Activated CD8-positive, alpha-beta memory T cell treated with anti-CD3 and anti-CD28 coated beads, Interleukin-2, amount 10 ng/mL, durations not matched to agents 7 days and 5 days (primary cell): ENCODE measurements around the gene SP2. TPM values are rescaled to one million over a fixed set of nuclear protein-coding genes. Genes with fewer than 3 reads are reported as not detected.

Source experiments
- ATAC-seq: fragments of 150-1000 bp; cut with Tn5 transposase; one replicate; pipeline ENCODE4 v1.10.0; 2021; ENCODE audit warnings: moderate library complexity
- CTCF ChIA-PET: fragments of 350-600 bp; sonication (Branson Sonifier 250); formaldehyde crosslinking; loops from one replicate; lab custom pipeline; 2021; ENCODE audit warnings: antibody characterized with exemption; lab: Charles Lee
- DNase-seq: peaks from one replicate; pipeline ENCODE4 v3.0.0-alpha.2; 2020
- H3K27ac Mint-ChIP-seq: one replicate; pipeline ENCODE4 v1.8.0; 2021; ENCODE audit warnings: mild to moderate bottlenecking, mixed read lengths
- H3K27me3 Mint-ChIP-seq: one replicate; pipeline ENCODE4 v1.8.0; 2021; ENCODE audit warnings: mixed read lengths
- H3K36me3 Mint-ChIP-seq: one replicate; pipeline ENCODE4 v1.8.0; 2021; ENCODE audit warnings: mild to moderate bottlenecking, mixed read lengths
- H3K4me1 Mint-ChIP-seq: one replicate; pipeline ENCODE4 v1.8.0; 2021; ENCODE audit warnings: mixed read lengths
- H3K4me3 Mint-ChIP-seq: one replicate; pipeline ENCODE4 v1.8.0; 2021; ENCODE audit warnings: mild to moderate bottlenecking, moderate library complexity, mixed read lengths
- H3K9me3 Mint-ChIP-seq: one replicate; pipeline ENCODE4 v1.8.0; 2022; ENCODE audit warnings: low read depth, mixed read lengths
- total RNA-seq, 2 experiments: library from RNA; stranded (reverse); gene quantifications; one replicate each; pipeline ENCODE4 v1.2.3, GENCODE V29; 2021

The SP2 gene
- total RNA-seq, 2 experiments from 2014 or later = 21.7 to 22.9 TPM

GRCh38 chr17:47969930-47970724 is 74.1 kb downstream of the SP2 start:
- Mint-ChIP-seq H3K27ac (peak overlapping the region; percentile 64), H3K27me3 (peaks cover 2% of the 10 kb centered on the region), H3K36me3 (peaks cover 7% of the 10 kb centered on the region), H3K9me3 (no peaks in the 10 kb centered on the region), H3K4me3 (peak overlapping the region; percentile 93), H3K4me1 (peaks cover 30% of the 10 kb centered on the region)
- CTCF ChIA-PET = interaction anchor here (0.5 to 15.7 kb wide), 32 partner anchors 8 to 541 kb away, joined by 3 to 383 read pairs (median 5); partner anchors contain the start of genes LRRC46, MRPL10, NFE2L1 and PNPO
- ATAC-seq = no peak
- DNase-seq = no peak

GRCh38 chr17:47970725-47971499 is 74.9 kb downstream of the SP2 start, which contains the start of gene CDK5RAP3:
CDK5RAP3 (plus strand) TSS chr17:47971113; CDS start chr17:47971147, 34 bp downstream.
- Mint-ChIP-seq H3K27ac (peak within 1 kb of the TSS; percentile 85), H3K27me3 (peaks cover 2% of the 10 kb centered on the region), H3K9me3 (no peaks in the 10 kb centered on the region), H3K4me1 (peaks cover 28% of the 10 kb centered on the region), H3K4me3 (peak within 1 kb of the TSS; percentile 93), H3K36me3 (peaks cover 13% of the 10 kb centered on the region)
- CTCF ChIA-PET = interaction anchor here (0.5 to 15.7 kb wide), 45 partner anchors 8 to 914 kb away, joined by 3 to 383 read pairs (median 4); partner anchors contain the start of genes HOXB9, LRRC46, MRPL10 and NFE2L1
- DNase-seq (peak; percentile 100), ATAC-seq (peak; percentile 97)

- CTCF ChIA-PET = interaction anchor here (1.9 to 15.7 kb wide), 3 partner anchors 25 to 135 kb away, joined by 4 to 383 read pairs (median 71); partner anchors contain the start of genes PNPO, PRR15L and SNX11
- no peak for ATAC-seq
- Mint-ChIP-seq H3K27ac (no peak overlapping the region), H3K27me3 (no peaks in the 10 kb centered on the region), H3K4me3 (no peak overlapping the region), H3K9me3 (no peaks in the 10 kb centered on the region), H3K4me1 (peaks cover 28% of the 10 kb centered on the region), H3K36me3 (peaks cover 25% of the 10 kb centered on the region)
- DNase-seq = no peak
Measured at GRCh38 chr17:47973541-47973940, 77.5 kb downstream of the SP2 start.

GRCh38 chr17:47975189-47975822 is 79.3 kb downstream of the SP2 start:
- Mint-ChIP-seq H3K4me3 (no peak overlapping the region), H3K4me1 (peaks cover 21% of the 10 kb centered on the region), H3K27ac (peak overlapping the region; percentile 24), H3K36me3 (peaks cover 35% of the 10 kb centered on the region), H3K9me3 (no peaks in the 10 kb centered on the region), H3K27me3 (no peaks in the 10 kb centered on the region)
- DNase-seq = no peak
- CTCF ChIA-PET = interaction anchor here (1.0 to 15.7 kb wide), 4 partner anchors 27 to 46 kb away, joined by 3 to 383 read pairs (median 8); partner anchors contain the start of genes PNPO and PRR15L
- no peak for ATAC-seq

GRCh38 chr17:47975823-47976205 is 79.8 kb downstream of the SP2 start:
- no peak overlapping the region for H3K4me3 Mint-ChIP-seq
- H3K9me3 Mint-ChIP-seq = no peaks in the 10 kb centered on the region
- peaks cover 22% of the 10 kb centered on the region for H3K4me1 Mint-ChIP-seq
- no peaks in the 10 kb centered on the region for H3K27me3 Mint-ChIP-seq
- no peak for DNase-seq
- H3K36me3 Mint-ChIP-seq = peaks cover 40% of the 10 kb centered on the region
- peak overlapping the region; percentile 24 for H3K27ac Mint-ChIP-seq
- no peak for ATAC-seq
- CTCF ChIA-PET = interaction anchor here (1.0 to 15.7 kb wide), 4 partner anchors 27 to 45 kb away, joined by 3 to 383 read pairs (median 8); partner anchors contain the start of genes PNPO and PRR15L

- H3K36me3 Mint-ChIP-seq = peaks cover 50% of the 10 kb centered on the region
- peak; percentile 83 for ATAC-seq
- H3K27me3 Mint-ChIP-seq = no peaks in the 10 kb centered on the region
- no peaks in the 10 kb centered on the region for H3K9me3 Mint-ChIP-seq
- H3K4me3 Mint-ChIP-seq = no peak overlapping the region
- peak; percentile 76 for DNase-seq
- CTCF ChIA-PET = interaction anchor here (0.6 to 15.7 kb wide), 23 partner anchors 8 to 671 kb away, joined by 3 to 383 read pairs (median 6); partner anchors contain the start of genes CDK5RAP3, PNPO, PRR15L and SCRN2
- no peak overlapping the region for H3K27ac Mint-ChIP-seq
- H3K4me1 Mint-ChIP-seq = peaks cover 30% of the 10 kb centered on the region
Measured at GRCh38 chr17:47978324-47978723, 82.3 kb downstream of the SP2 start.

Other genes starting within 250 kb of the SP2 start
- 100 to 1,000 TPM; 413 to 525 TPM for gene KPNB1, start 246.3 kb upstream of the SP2 start, total RNA-seq
- 1 to 10 TPM; 2.6 to 3.0 TPM for gene TBKBP1, start 202.1 kb upstream of the SP2 start, total RNA-seq
- gene TBX21, start 163.0 kb upstream of the SP2 start, total RNA-seq = 10 to 100 TPM; 59.0 to 68.4 TPM
- 10 to 100 TPM; 30.3 to 47.8 TPM for gene OSBPL7, start 74.4 kb upstream of the SP2 start, total RNA-seq
- gene MRPL10, start 64.7 kb upstream of the SP2 start, total RNA-seq = 10 to 100 TPM; 54.4 to 64.9 TPM
- gene LRRC46, start 64.6 kb upstream of the SP2 start, total RNA-seq = under 1 TPM; 0.14 to 0.44 TPM
- 10 to 100 TPM; 28.1 to 33.8 TPM for gene SCRN2, start 55.0 kb upstream of the SP2 start, total RNA-seq
- gene SP6, start 45.1 kb upstream of the SP2 start, total RNA-seq = under 1 TPM in 1 of 2 experiments, not detected in 1; 0.12 TPM
- 10 to 100 TPM; 28.0 to 30.4 TPM for gene PNPO, start 45.3 kb downstream of the SP2 start, total RNA-seq
- not detected for gene PRR15L, start 61.6 kb downstream of the SP2 start, total RNA-seq
- 100 to 1,000 TPM; 215 to 262 TPM for gene CDK5RAP3, start 74.9 kb downstream of the SP2 start, total RNA-seq
- gene COPZ2, start 141.6 kb downstream of the SP2 start, total RNA-seq = 10 to 100 TPM in 1 of 2 experiments, 1 to 10 TPM in 1; 5.4 to 14.1 TPM
- gene NFE2L1, start 152.1 kb downstream of the SP2 start, total RNA-seq = 10 to 100 TPM; 56.1 to 80.8 TPM
- gene CBX1, start 205.2 kb downstream of the SP2 start, total RNA-seq = 10 to 100 TPM; 46.3 to 47.8 TPM
- 10 to 100 TPM; 25.1 to 32.6 TPM for gene SNX11, start 211.5 kb downstream of the SP2 start, total RNA-seq